ENCODE results near the gene ISX. TPM values are rescaled to one million over a fixed set of nuclear protein-coding genes. Genes with fewer than 3 reads are reported as not detected.
A peak's percentile ranks its signal among the peaks of the same experiment; 100 is the strongest.

Gene ISX
- total and polyA plus RNA-seq, 9 of the 15 experiments (the other 6 are each of a cell fraction or from before 2014, with no cell fraction given): 0.03 to 0.36 (median 0.07) TPM

DNA sequence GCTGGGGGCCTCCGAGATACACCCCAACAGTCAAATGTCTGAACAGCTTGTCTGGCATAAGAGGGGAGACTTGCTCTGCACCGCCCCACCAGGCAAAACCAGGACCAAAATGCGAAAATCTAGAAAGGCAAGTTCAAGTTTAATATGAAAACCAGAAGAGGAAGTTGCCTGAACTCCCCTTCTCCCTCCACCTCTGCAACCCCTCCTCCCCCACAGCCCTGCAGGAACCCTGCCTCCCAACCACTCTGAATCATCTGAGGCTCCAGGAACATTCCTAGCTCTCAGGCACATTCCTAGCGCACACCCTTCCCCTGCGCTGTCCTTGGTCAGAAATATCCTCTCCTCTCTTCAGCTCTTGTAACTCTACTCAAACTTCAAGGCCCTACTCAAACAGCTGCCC lies 36.7 kb downstream of the ISX start (continued):
- TF ChIP-seq, protein P1, sequence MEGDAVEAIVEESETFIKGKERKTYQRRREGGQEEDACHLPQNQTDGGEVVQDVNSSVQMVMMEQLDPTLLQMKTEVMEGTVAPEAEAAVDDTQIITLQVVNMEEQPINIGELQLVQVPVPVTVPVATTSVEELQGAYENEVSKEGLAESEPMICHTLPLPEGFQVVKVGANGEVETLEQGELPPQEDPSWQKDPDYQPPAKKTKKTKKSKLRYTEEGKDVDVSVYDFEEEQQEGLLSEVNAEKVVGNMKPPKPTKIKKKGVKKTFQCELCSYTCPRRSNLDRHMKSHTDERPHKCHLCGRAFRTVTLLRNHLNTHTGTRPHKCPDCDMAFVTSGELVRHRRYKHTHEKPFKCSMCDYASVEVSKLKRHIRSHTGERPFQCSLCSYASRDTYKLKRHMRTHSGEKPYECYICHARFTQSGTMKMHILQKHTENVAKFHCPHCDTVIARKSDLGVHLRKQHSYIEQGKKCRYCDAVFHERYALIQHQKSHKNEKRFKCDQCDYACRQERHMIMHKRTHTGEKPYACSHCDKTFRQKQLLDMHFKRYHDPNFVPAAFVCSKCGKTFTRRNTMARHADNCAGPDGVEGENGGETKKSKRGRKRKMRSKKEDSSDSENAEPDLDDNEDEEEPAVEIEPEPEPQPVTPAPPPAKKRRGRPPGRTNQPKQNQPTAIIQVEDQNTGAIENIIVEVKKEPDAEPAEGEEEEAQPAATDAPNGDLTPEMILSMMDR (IDR thresholded peaks at IDR 0.05 in 2 of 3, conservative IDR thresholded peaks at IDR 0.05 in 1 of 3; ENCODE audit: insufficient read depth in 2 of 3, low read depth in 1 of 3, low read length in 3 of 3): peak in 1 of 3 experiments; percentile 18; a peak in 1 of 6 replicates

DNA sequence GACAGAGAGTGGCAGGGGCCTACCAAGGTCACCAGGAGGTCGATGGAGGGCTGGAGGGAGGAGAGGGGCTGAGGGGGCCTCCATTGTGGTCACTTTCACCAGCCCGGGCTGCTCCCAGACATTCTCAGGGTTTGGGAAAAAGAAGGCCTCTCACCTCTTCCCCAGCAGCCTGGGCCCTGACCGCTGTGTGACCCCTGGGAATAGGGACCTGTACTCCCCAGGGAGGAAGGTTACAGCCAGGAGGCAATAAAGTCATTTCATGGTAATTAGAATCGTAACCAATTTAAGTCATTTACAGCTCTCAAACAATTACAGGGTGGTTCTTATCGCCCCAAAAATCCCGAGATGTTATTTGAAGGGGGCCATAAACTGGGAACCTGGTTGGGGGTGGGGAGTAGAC lies 37.8 kb downstream of the ISX start:
- no TSS peak for BruUV-seq (replicated peaks)

More for the DNA sequence above, 37.8 kb downstream of the ISX start:
- no peak for DNase-seq (ENCODE audit: extremely low read depth in 1 of 4, low spot score in 3 of 4)
- Histone ChIP-seq H3K79me2 (ENCODE audit: control insufficient read depth, insufficient read depth, low read length) (no peaks in the 10 kb centered on the region), H3K27ac (ENCODE audit: extremely low read depth, low read depth, low read length) (no peak overlapping the region), H3K9ac (ENCODE audit: insufficient read depth in 1 of 2, low read depth in 2 of 2, low read length in 2 of 2) (no peak overlapping the region), H3K9me3 (replicated peaks; ENCODE audit: control insufficient read depth, insufficient read depth, low read depth, low read length) (no peaks in the 10 kb centered on the region; the same call in 1 of the 2 replicates), H3K4me3 (no peak overlapping the region), H3K4me1 (replicated peaks in 1 of 2; ENCODE audit: control insufficient read depth in 2 of 2, insufficient read depth in 2 of 2, low read length in 2 of 2) (peaks cover 0 to 16% of the 10 kb centered on the region in 2 experiments; a peak in 3 of 5 replicates), H3K9me1 (ENCODE audit: control insufficient read depth, insufficient read depth, low read length) (no peaks in the 10 kb centered on the region), H3K36me3 (ENCODE audit: control insufficient read depth, insufficient read depth, low read length) (no peaks in the 10 kb centered on the region), H3K4me2 (ENCODE audit: insufficient read depth, low read length) (no peak overlapping the region), H3K27me3 (ENCODE audit: control insufficient read depth in 2 of 2, insufficient read depth in 2 of 2, low read length in 2 of 2) (no peaks in the 10 kb centered on the region), H4K20me1 (replicated peaks; ENCODE audit: control insufficient read depth, insufficient read depth, low read length) (no peaks in the 10 kb centered on the region), H2AFZ (ENCODE audit: low read depth, low read length) (no peak overlapping the region)
- no peak for ATAC-seq
- 64% methylated on average over 6 of the region's 6 CpGs for WGBS (ENCODE audit: insufficient coverage, low coverage, missing lambda C conversion rate)
- intact Hi-C loops (cut with micrococcal nuclease): no loop called here
- POLR2A ChIA-PET: interaction anchor here (0.9 kb wide), 1 partner anchor 15 kb away, joined by 3 read pairs; no protein-coding TSS in a partner anchor
- in situ Hi-C loops (cut with MboI): no loop called here
- no peak for FAIRE-seq
- CTCF ChIA-PET (ENCODE audit: low intra/inter-chr PET ratio): no interaction called here
- TF ChIP-seq SOX6 (IDR thresholded peaks at IDR 0.05) (no peak), CBX5 (IDR thresholded peaks at IDR 0.05; ENCODE audit: borderline replicate concordance, low read depth) (no peak), ZNF232 (CRISPR knock-in tag; IDR thresholded peaks at IDR 0.05) (no peak), SREBF1 (IDR thresholded peaks at IDR 0.05; ENCODE audit: borderline replicate concordance, low read depth, low read length) (no peak), ZNF146 (CRISPR knock-in tag; IDR thresholded peaks at IDR 0.05; ENCODE audit: unreplicated experiment) (no peak)
- TF ChIP-seq, protein P2, sequence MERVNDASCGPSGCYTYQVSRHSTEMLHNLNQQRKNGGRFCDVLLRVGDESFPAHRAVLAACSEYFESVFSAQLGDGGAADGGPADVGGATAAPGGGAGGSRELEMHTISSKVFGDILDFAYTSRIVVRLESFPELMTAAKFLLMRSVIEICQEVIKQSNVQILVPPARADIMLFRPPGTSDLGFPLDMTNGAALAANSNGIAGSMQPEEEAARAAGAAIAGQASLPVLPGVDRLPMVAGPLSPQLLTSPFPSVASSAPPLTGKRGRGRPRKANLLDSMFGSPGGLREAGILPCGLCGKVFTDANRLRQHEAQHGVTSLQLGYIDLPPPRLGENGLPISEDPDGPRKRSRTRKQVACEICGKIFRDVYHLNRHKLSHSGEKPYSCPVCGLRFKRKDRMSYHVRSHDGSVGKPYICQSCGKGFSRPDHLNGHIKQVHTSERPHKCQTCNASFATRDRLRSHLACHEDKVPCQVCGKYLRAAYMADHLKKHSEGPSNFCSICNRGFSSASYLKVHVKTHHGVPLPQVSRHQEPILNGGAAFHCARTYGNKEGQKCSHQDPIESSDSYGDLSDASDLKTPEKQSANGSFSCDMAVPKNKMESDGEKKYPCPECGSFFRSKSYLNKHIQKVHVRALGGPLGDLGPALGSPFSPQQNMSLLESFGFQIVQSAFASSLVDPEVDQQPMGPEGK (CRISPR knock-in tag; IDR thresholded peaks at IDR 0.05; ENCODE audit: borderline replicate concordance): no peak
